Measurements from ENCODE around the gene SAMMSON. TPM values are rescaled to one million over a fixed set of nuclear protein-coding genes. Genes with fewer than 3 reads are reported as not detected.

SAMMSON gene
- total RNA-seq, 4 donors from 2014 or later: not detected

DNA sequence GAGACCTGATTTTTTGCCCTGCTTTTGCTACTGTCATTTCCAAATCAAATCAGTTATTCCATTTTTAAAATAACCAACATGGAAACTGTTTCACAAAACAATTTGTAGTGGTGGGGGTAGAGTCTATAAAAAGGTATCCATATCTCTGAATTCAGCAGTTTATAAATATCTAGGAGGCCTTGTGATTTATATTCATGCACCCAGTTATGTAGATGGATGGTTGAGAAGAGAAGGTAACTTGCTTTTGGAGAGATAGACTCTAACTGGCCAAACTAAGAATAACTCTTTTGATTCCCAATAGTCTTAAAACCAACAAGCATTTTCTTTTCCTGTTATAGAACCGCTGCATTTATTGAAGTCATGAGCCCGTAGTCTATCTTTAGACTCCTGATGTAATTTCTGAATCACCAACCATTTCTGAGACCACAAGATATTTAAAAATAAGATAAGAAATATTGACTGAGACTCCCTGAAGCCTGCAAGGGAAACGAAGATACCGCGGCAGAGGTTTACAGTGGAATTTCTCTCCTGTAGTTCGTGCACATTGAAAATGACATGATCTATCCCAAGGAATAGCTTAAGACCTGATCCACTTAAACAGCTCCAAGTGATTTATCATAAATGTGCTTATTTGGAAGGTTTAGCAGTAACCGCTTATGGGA lies 68.5 kb downstream of the SAMMSON start:
- WGBS, 2 donors (ENCODE audit: low coverage in 1 of 2): 61 to 75% methylated on average over 6 to 7 of the region's 7 CpGs
- Histone ChIP-seq H3K27ac (no peak overlapping the region), H3K4me1 (peaks cover 0 to 9% (median 0%) of the 10 kb centered on the region in 4 donors), H3K9me3 (no peaks in the 10 kb centered on the region), H3K27me3 (peaks cover 17% of the 10 kb centered on the region), H3K4me3 (no peak overlapping the region), H3K36me3 (no peaks in the 10 kb centered on the region)
- no peak for DNase-seq
- intact Hi-C loops (cut with DNase I; ENCODE audit: low total_unique reads): no loop called here
- TF ChIP-seq POLR2A (IDR thresholded peaks at IDR 0.05) (no peak), EP300 (IDR thresholded peaks at IDR 0.05; ENCODE audit: low read depth) (no peak), POLR2AphosphoS5 (IDR thresholded peaks at IDR 0.05) (no peak)
- TF ChIP-seq, protein P1, sequence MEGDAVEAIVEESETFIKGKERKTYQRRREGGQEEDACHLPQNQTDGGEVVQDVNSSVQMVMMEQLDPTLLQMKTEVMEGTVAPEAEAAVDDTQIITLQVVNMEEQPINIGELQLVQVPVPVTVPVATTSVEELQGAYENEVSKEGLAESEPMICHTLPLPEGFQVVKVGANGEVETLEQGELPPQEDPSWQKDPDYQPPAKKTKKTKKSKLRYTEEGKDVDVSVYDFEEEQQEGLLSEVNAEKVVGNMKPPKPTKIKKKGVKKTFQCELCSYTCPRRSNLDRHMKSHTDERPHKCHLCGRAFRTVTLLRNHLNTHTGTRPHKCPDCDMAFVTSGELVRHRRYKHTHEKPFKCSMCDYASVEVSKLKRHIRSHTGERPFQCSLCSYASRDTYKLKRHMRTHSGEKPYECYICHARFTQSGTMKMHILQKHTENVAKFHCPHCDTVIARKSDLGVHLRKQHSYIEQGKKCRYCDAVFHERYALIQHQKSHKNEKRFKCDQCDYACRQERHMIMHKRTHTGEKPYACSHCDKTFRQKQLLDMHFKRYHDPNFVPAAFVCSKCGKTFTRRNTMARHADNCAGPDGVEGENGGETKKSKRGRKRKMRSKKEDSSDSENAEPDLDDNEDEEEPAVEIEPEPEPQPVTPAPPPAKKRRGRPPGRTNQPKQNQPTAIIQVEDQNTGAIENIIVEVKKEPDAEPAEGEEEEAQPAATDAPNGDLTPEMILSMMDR (IDR thresholded peaks at IDR 0.05): no peak
- in situ Hi-C loops (cut with MboI; ENCODE audit: low pct_ligation_motif_present in 1 of 4, low pct_unique_long_range_greater_than_20kb in 1 of 4, low sequenced_read_pairs in 3 of 4): loop anchor here in 1 of 4 donors (25.0 kb wide), 1 partner anchor 1594 kb away; no protein-coding TSS in a partner anchor

DNA sequence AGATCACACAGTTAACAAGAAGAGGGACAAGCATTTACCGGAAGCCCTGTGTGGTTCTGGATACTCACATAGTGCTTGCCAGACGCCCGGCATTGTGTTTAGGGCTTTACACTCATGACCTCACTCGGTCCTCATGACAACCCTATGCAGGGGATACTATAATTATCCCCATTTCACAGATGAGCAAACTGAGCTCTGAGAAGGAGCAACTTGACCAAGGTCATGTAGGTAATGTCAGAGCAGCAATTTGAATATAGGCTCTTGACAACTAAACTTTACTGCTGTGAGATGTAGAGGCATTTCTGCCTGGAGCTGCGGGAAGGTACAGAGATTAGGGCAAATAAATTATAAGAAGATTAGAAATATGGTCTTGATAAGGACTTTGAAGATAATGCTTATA lies 70.0 kb downstream of the SAMMSON start:
- H3K4me1 ChIP-seq: peaks cover 0 to 9% (median 0%) of the 10 kb centered on the region in 4 donors
- in situ Hi-C loops (cut with MboI; ENCODE audit: low pct_ligation_motif_present in 1 of 4, low pct_unique_long_range_greater_than_20kb in 1 of 4, low sequenced_read_pairs in 3 of 4) (loop anchor here in 1 of 4 donors (25.0 kb wide), 1 partner anchor 1593 kb away; no protein-coding TSS in a partner anchor), intact Hi-C loops (cut with DNase I; ENCODE audit: low total_unique reads) (no loop called here)
- WGBS, 2 donors (ENCODE audit: low coverage in 1 of 2): 67 to 85% methylated on average over 3 to 5 of the region's 5 CpGs
- no peak overlapping the region for H3K27ac ChIP-seq
- no peaks in the 10 kb centered on the region for H3K9me3 ChIP-seq
- no peak for DNase-seq
- no peak overlapping the region for H3K4me3 ChIP-seq
- H3K27me3 ChIP-seq: peaks cover 20% of the 10 kb centered on the region
- TF ChIP-seq EP300 (IDR thresholded peaks at IDR 0.05; ENCODE audit: low read depth): no peak
- no peak for TF ChIP-seq POLR2AphosphoS5 (IDR thresholded peaks at IDR 0.05)
- TF ChIP-seq, protein P1 (IDR thresholded peaks at IDR 0.05): no peak
- TF ChIP-seq POLR2A (IDR thresholded peaks at IDR 0.05): no peak
- H3K36me3 ChIP-seq: no peaks in the 10 kb centered on the region

DNA sequence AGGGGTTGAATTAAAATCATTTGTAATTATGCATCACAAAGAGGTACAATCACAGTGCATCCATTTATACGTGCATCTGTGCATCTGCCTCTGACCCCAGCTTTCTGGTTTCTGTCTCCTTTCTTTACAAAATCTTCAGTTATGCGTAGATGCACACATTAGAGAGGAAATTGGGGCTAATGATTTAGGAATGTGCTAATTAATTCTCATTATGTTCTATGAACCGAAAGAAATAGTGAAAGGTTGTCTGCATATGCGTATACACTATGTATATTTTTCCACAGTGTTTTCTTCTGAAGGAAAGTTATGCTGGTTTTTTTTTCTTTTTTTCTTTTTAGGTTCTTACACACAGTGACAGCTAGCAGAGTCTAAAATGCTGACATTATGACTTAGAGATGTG lies 71.6 kb downstream of the SAMMSON start:
- no peak overlapping the region for H3K27ac ChIP-seq

DNA sequence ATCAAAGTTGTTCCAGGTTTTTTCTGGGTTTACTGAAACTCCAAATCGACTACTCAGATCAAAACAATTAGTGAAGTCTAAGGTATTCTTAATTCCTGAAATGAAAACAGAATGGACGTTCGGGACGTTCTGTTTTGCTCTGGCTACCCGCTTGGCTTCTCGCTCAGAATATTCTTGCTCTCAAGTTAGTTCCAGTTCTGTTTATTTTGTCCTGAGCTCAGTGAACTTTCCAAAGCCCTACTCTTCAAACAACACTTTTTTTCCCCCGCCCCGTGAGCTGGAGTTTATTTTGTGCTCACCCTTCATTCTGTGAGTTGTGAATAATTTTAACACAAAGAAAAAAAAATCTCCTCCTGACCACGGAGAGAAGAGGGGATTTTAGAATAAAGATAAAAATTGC lies 72.6 kb downstream of the SAMMSON start:
- peaks cover 0 to 9% (median 0%) of the 10 kb centered on the region in 4 donors for H3K4me1 ChIP-seq
- H3K9me3 ChIP-seq: no peaks in the 10 kb centered on the region
- no peaks in the 10 kb centered on the region for H3K36me3 ChIP-seq
- peak overlapping the region in 1 of 4 donors; percentile 2 for H3K4me3 ChIP-seq
- H3K27me3 ChIP-seq: peaks cover 20% of the 10 kb centered on the region
- H3K27ac ChIP-seq: peak overlapping the region in 3 of 4 donors; percentile 19 to 45 (median 44)
- TF ChIP-seq POLR2AphosphoS5 (IDR thresholded peaks at IDR 0.05): no peak
- no peak for TF ChIP-seq EP300 (IDR thresholded peaks at IDR 0.05; ENCODE audit: low read depth)
- TF ChIP-seq POLR2A (IDR thresholded peaks at IDR 0.05): no peak
- TF ChIP-seq, protein P1 (IDR thresholded peaks at IDR 0.05): no peak
- intact Hi-C loops (cut with DNase I; ENCODE audit: low total_unique reads): no loop called here
- in situ Hi-C loops (cut with MboI; ENCODE audit: low pct_ligation_motif_present in 1 of 4, low pct_unique_long_range_greater_than_20kb in 1 of 4, low sequenced_read_pairs in 3 of 4): loop anchor here in 1 of 4 donors (25.0 kb wide), 1 partner anchor 1590 kb away; no protein-coding TSS in a partner anchor
- 17 to 18% methylated on average over 9 of the region's 9 CpGs for WGBS, 2 donors (ENCODE audit: low coverage in 1 of 2)
- no peak for DNase-seq

More for the DNA sequence above, 71.6 kb downstream of the SAMMSON start:
- in situ Hi-C loops (cut with MboI; ENCODE audit: low pct_ligation_motif_present in 1 of 4, low pct_unique_long_range_greater_than_20kb in 1 of 4, low sequenced_read_pairs in 3 of 4): loop anchor here in 1 of 4 donors (25.0 kb wide), 1 partner anchor 1591 kb away; no protein-coding TSS in a partner anchor
- DNase-seq: no peak
- Histone ChIP-seq H3K9me3 (no peaks in the 10 kb centered on the region), H3K4me1 (peaks cover 0 to 9% (median 0%) of the 10 kb centered on the region in 4 donors), H3K27me3 (peaks cover 20% of the 10 kb centered on the region), H3K36me3 (no peaks in the 10 kb centered on the region), H3K4me3 (no peak overlapping the region)
- TF ChIP-seq, protein P1 (IDR thresholded peaks at IDR 0.05): no peak
- TF ChIP-seq POLR2A (IDR thresholded peaks at IDR 0.05) (no peak), POLR2AphosphoS5 (IDR thresholded peaks at IDR 0.05) (no peak), EP300 (IDR thresholded peaks at IDR 0.05; ENCODE audit: low read depth) (no peak)
- 62 to 66% methylated on average over 4 of the region's 4 CpGs for WGBS, 2 donors (ENCODE audit: low coverage in 1 of 2)
- intact Hi-C loops (cut with DNase I; ENCODE audit: low total_unique reads): no loop called here
